Right renal cortex interstitium (tissue), 3 donors: ENCODE results near the gene HES5. TPM values are rescaled to one million over a fixed set of nuclear protein-coding genes. Genes with fewer than 3 reads are reported as not detected.

Source experiments
- DNase-seq, 3 donors: peaks; one replicate each; pipeline ENCODE4 v3.0.0-alpha.2; 2013; ENCODE audit warnings: low read depth in 3 of 3, low spot score in 2 of 3
- polyA plus RNA-seq, 3 donors: library from polyadenylated mRNA; unstranded; fragments of 120-200 nt; gene quantifications; one replicate each; pipeline ENCODE4 v1.2.1, GENCODE V29; 2013; ENCODE audit not compliant: insufficient read length in 3 of 3

HES5 gene
- polyA plus RNA-seq, 3 donors = 0.23 to 0.28 (median 0.24) TPM

DNA sequence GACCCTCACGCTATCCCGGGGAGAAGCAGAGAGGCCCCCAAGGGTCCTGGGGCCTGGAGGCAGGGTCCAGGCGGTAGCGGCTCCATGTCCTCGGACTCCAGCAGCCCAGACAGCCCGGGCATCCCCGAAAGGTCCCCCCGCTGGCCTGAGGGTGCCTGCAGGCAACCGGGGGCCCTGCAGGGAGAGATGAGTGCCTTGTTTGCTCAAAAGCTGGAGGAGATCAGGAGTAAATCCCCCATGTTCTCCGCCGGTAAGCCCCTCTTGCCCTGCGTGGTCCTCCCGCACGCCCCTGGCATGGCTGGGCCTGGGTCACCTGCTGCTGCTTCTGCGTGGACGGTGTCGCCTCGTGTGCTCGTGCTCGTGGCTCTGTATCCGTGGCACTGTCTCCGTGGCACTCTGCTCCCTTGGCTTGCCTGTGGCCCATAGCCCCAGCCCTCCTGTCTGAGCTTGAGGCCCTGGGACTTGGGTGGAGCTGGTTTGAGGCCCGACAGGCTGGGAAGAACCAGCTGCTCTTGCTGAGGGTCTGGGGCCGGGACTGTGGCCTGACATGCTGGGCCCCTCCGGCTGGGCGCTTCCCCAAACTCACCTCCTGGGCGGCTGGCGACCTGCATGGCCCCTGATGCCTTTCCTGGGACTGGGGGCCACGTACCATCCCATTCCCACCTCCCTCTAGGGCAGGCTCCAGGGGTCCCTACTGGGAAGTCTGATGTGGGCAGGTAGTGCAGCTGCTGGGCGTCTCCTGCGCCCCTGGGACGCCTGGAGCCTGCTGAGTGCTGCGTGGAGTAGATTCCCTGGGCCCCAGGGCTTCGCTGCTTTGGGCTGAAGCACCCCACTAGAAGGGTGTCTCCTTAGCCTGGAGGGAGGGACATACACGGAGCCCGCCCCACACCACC lies 27.2 kb downstream of the HES5 start:
- DNase-seq = no peak

DNA sequence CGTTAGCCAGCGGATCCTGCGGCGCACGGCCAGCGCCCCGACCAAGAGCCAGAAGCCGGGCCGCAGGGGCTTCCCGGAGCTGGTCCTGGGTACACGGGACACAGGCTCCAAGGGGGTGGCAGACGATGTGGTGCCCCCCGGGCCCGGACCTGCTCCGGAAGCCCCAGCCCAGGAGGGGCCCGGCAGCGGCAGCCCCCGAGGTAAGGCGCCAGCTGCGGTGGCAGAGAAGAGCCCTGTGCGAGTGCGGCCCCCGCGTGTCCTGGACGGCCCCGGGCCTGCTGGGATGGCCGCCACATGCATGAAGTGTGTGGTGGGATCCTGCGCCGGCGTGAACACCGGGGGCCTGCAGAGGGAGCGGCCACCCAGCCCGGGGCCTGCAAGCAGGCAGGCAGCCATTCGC lies 27.9 kb downstream of the HES5 start:
- no peak for DNase-seq

DNA sequence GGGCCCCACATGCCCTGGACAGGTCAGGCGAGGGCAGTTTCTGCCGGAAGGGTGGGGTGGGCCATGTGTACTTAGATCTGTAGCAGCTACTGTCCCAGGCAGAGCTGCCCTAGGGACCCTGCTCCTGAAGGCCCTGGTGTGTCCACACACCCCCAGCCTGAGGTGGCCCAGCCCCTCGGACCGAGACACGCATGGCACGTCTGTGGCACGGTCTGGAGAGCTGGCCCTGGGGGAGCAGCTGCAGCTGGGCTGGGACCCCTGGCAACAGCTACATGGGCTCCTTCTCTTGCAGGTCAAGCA lies 28.3 kb downstream of the HES5 start:
- no peak for DNase-seq

DNA sequence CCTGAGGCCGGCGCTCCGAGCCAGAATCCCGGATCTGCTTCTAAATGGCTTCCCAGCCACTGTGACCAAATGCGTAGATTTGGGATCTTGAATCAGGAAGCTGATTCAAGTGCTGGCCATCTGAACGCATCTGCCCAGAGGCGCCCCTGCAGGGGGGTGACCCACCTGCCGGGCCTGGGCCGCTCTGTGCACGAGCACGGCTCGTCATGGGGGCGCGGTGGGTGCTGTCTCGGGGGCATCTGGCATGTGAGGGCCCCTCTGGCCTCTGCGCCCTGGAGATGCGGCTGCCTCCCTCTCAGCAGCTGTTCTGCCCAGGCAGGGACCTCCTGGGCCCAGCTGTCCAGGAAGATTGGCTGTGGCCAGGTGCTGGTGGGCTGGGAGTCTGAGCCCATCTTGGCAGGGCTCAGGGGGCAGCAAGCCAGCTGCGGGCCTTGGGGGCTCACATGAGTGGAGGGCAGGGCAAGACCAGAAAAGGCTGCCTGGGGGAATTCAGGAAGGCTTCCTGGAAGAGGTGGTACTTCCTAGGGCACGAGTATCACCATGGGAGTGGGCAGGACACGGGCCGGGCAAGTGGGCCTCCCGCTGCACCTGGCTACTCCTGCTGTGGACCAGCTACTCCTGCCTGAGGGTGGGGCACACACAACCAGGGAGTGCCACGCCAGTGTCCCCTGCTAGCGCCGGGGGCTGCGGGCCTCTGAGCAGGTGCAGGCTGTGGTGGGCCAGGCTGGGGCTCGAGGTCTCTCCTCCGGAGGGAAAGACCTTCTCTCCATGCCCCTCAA lies 28.8 kb downstream of the HES5 start:
- DNase-seq = no peak

- DNase-seq = no peak
These were observed 30.0 kb downstream of the HES5 start for GRCh38 chr1:2499986-2500596.

DNA sequence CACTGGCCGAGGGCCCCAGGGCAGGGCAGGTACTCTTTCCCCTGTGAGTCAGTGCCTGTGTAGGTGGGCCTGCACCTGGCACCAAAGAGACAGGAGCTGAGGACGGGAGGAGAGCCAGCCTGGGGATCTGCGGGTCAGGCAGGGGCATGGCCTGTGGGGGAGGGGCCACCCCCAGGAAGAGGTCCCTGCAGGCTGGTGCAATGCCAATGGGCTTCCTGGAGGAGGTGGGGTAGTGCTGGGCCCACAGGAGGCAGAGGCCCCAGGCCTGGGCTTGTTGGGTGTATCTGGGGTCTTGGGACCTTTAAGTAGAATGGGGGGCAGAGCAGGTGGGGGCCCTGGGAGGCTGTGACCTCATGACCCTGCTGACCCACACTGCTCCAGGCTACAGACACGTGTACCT lies 30.8 kb downstream of the HES5 start:
- no peak for DNase-seq

GRCh38 chr1:2498648-2499047 lies 31.4 kb downstream of the HES5 start:
- DNase-seq = no peak

- no peak for DNase-seq
These were observed 32.2 kb downstream of the HES5 start for GRCh38 chr1:2497891-2498290.

DNA sequence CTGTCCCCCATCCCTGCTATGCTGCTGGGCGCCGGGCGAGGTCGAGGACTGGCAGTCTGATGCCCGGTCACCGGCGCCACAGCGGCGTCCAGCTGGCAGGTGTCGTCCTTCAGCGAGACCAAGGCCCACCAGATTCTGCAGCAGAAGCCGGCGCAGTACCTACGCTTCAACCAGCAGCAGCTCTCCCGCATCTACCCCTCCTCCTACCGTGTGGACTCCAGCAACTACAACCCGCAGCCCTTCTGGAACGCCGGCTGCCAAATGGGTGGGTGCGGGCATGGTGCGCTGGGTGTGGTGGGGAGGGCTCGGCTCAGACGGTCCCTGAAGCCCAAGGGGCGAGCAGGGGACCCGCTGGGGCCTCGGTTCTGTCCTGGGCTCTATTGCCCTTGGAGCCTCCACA lies 33.3 kb downstream of the HES5 start:
- no peak for DNase-seq

- no peak for DNase-seq
These were observed 33.9 kb downstream of the HES5 start for GRCh38 chr1:2496087-2496622.

DNA sequence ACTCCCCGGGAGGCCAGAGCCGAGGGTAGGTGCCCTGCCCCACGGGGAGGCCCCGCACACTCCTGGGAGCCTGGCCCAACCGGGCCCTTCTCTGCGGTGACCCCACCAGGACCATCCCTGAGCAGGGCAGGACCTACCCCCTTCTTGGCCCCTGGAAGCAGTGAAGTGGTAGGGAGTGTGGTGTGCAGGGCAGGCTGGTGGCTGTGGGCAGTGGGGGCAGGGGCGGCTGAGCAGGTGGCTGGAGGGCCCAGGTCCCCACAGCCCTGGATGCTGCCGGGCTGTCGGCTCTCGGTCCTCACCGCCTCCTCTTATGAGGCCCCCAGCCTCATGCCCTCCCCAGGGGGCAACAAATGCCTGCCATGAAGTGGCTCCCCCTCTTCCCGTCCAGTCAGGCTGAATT lies 34.5 kb downstream of the HES5 start:
- no peak for DNase-seq

DNA sequence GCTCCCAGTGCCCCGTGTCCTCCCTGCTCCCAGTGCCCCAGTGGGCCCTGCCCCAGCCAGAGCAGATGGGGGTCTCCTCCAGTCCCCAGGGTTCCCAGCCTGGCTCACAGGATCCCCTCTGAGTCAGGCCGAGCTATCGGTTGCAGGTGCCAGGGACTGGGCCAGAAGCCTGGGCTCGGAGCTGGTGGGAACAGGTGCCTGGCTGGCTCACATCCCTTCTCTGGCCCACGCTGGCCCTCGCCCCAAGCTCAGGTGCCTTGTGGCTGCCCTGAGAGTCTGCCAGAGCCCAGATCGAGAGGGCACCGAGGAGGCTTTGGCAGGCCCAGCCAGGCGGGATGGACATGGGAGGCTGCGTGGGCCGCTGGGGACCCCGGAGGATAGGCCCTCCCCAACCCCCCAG lies 35.0 kb downstream of the HES5 start:
- no peak for DNase-seq

- DNase-seq = no peak
These were observed 35.8 kb downstream of the HES5 start for GRCh38 chr1:2494323-2494693.

DNA sequence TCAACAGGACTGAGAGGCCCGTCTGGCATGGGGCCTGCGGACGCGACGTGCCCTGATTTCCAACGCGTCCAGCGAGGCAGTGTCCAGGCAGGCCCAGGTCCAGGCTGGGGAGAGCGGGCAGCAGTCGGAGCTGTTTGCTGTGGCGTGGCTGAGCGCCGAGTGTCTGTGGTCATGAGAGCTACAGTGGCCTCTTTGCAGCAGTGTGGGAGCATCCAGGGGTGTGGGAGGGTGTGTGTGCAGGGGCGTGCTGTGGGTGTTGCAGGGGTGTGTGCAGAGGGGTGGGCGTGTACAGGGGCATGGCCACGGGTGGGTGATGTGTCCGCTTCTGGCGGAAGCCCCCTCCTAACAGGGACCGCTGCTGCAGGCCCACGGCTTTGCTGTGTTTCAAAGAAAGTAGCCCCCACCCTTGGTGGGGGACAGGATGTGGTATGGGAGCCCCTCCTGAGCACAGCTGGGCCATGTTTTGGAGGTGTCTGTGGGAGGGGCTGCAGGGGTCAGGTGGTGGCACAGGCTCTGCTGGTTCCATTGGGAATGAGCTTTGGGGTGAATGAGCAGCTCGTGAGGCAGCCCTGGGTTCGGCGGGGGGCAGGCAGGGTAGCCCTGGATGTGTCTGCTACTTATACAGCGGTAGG lies 36.3 kb downstream of the HES5 start:
- no peak for DNase-seq

- no peak for DNase-seq
These were observed 36.8 kb downstream of the HES5 start for GRCh38 chr1:2493218-2493617.

GRCh38 chr1:2492091-2492490 lies 38.0 kb downstream of the HES5 start:
- no peak for DNase-seq

- DNase-seq = no peak
These were observed 40.4 kb downstream of the HES5 start for GRCh38 chr1:2489615-2490014.

GRCh38 chr1:2488688-2489087 lies 41.4 kb downstream of the HES5 start:
- no peak for DNase-seq

DNA sequence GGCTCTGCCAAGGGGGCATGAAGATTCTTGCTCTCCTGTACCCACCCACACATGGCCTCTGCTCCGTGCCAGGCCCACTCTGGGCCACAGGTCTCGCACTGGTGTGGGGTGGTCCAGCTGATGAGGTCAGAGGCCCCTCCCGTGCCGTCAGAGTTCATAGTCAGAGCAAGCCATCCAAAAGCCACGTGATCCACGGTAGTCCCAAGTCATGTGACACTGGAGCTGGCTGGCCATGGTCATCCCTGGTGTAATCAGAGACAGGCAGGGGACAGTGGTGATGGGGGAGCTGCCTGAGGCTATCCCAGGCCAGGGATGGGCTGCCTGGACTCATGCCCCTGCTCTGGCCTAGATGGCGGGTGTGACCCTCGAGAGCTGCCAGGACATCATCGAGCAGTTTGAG lies 43.5 kb downstream of the HES5 start:
- no peak for DNase-seq

GRCh38 chr1:2486041-2486440 lies 44.0 kb downstream of the HES5 start:
- DNase-seq = no peak

DNA sequence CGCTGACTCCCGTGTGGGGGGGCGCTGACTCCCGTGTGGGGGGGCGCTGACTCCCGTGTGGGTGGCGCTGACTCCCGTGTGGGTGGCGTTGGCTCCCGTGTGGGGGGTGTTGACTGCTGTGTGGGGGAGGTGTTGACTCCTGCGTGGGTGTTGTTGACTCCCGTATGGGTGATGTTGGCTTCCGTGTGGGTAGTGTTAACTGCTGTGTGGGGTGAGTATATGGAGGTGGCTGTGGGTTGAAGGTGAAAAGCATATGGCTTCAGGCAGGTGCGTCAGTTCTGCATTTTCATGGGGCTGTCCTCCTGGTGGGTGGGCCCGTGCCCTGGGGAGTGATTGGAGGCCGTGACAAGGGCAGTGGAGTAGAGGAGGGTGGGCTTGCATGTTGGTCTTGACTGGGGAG lies 46.1 kb downstream of the HES5 start:
- DNase-seq = no peak
